HG03280 (cell line): ENCODE data around the gene SLC9A7.
A peak's percentile ranks its signal among the peaks of the same experiment; 100 is the strongest.

Experiments used
- ATAC-seq: cut with Tn5 transposase; IDR thresholded peaks from one replicate; pipeline ENCODE4 v1.9.1; 2021; ENCODE audit warnings: mild to moderate bottlenecking, moderate library complexity; ENCODE audit not compliant: unreplicated experiment

SLC9A7 gene

DNA sequence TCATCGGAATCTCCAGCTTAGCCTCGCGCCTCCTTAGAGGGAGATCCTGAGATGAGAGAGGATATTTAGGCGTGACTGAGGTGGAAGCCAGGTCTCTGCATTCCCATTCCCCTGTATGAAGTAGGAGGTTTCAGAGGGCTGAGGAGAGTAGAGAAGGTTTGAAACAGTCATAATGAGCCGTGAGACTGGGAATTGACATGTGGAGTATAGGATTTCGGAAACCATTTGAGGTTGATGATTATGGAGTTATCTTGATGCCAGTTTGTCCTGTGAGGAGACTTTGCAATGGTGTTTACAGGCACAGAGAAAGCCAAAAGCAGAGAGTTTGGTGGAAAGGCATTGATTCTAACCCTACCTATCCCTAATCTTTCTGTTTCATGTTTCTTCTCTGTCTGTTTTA, 183.3 kb downstream of the SLC9A7 start:
- no peak for ATAC-seq

- no peak for ATAC-seq
Measured at GRCh38 chrX:46574774-46575381, 184.0 kb downstream of the SLC9A7 start.

DNA sequence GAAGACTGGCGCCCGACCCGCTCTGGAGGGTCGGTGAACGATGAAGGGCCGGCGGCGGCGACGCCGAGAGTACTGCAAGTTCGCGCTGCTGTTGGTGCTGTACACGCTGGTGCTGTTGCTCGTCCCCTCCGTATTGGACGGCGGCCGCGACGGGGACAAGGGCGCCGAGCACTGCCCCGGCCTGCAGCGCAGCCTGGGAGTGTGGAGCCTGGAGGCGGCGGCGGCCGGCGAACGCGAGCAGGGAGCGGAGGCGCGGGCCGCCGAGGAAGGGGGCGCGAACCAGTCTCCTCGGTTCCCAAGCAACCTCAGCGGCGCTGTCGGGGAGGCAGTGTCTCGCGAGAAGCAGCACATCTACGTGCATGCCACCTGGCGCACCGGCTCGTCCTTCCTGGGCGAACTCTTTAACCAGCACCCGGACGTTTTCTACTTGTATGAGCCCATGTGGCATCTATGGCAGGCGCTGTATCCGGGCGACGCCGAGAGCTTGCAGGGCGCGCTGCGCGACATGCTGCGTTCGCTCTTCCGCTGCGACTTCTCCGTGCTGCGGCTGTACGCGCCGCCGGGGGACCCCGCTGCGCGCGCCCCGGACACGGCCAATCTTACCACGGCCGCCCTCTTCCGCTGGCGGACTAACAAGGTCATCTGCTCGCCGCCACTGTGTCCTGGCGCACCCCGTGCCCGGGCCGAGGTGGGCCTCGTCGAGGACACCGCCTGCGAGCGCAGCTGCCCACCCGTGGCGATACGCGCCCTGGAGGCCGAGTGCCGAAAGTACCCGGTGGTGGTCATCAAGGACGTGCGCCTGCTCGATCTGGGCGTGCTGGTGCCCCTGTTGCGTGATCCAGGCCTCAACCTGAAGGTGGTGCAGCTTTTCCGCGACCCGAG, 184.8 kb downstream of the SLC9A7 start:
- peak; percentile 34 for ATAC-seq

GRCh38 chrX:46573331-46573891, 185.5 kb downstream of the SLC9A7 start, which contains the start of gene CHST7:
Gene CHST7, plus strand, starts transcription at chrX:46573765. Its CDS starts 167 bp downstream, at chrX:46573932.
- ATAC-seq: peak; percentile 45

- ATAC-seq: peak; percentile 35
Measured at GRCh38 chrX:46572340-46572936, 186.5 kb downstream of the SLC9A7 start.

DNA sequence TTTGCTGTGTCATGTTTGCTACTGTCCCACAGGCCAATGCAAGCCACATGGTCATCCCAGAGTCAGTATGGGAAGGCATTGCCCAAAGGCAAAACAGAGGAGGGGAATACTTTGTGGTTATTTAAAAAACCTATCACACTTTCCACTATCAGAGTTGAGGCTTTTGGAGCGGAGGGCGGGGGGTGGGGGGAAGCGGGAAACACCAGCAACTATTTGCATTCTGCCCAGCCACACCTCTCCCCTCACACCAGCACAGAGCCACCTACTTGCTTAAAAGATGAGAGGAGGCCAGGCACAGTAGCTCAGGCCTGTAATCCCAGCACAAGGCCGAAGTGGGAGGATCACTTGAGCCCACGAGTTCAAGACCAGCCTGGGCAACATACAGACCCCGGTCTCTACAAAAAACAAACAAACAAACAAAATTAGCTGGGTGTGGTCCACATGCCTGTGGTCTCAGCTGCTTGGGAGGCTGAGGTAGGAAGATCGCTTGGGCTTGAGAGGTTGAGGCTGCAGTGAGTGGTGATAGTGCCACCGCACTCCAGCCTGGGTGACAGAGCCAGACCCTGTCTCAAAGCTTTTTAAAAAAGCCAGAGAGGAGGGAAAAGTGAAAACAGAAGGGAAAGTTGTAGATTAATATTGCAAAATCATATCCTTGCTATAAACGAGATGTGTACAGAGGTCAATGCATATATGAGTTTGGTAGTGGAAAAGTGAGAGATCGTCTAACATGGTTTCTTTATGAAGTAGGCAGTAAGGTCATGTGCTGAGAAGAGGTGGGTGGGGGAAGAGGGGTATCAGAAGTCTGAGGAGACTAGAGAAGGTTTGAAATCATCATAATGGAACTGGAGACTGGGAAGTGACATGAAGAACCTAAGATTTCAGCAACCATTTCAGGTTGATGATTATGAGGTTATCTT, 187.2 kb downstream of the SLC9A7 start:
- ATAC-seq: no peak

- no peak for ATAC-seq
Measured at GRCh38 chrX:46569621-46570020, 189.3 kb downstream of the SLC9A7 start.

- no peak for ATAC-seq
Measured at GRCh38 chrX:46567388-46567787, 191.5 kb downstream of the SLC9A7 start.

- ATAC-seq: peak; percentile 96
Measured at GRCh38 chrX:46561824-46562657, 196.9 kb downstream of the SLC9A7 start.

GRCh38 chrX:46559062-46559461, 199.9 kb downstream of the SLC9A7 start:
- no peak for ATAC-seq

- no peak for ATAC-seq
Measured at GRCh38 chrX:46554942-46555341, 204.0 kb downstream of the SLC9A7 start.

DNA sequence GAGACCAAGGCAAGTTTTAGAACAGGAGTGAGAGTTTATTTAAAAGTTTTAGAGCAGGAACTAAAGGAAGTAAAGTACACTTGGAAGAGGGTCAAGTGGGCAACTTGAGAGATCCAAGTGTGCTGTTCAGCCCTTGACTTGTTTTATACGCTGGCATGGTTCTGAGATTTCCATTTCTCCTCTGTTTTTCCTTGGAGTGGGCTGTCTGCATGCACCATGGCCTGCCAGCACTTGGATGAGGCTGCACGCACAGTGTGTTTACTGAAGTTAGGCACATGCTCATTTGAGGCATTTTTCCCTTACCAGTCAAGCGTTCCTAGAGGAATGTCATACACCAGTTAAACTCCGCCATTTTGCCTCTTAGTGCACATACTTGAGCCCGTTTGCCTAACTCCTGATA, 205.0 kb downstream of the SLC9A7 start:
- no peak for ATAC-seq

DNA sequence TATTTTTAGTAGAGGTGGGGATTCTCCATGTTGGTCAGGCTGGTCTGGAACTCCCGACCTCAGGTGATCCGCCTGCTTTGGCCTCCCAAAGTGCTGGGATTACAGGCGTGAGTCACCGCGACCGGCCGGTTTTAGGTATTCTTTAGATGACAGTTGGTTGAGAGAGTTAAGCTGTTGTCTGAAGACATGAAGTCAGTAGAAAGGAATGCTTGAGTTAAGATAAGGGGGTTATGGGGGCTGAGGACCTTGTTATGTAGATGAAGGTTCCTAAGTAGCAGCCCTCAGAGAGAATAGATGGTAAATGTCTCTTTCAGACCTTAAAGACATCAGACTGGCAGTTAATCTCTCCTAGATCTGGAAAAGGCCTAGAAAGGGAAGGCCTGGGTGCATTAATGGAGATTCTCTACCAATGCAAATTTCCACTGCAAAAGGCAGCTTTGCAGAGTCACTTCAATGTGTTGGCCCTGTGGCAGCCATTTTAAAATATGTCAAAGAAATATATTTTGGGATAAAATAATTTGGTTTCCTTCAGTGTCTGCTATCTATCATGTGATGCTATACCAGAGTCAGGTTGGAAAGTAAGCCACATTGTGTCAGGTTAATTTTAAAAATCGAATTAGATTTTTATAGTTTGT, 207.3 kb downstream of the SLC9A7 start:
- ATAC-seq: no peak

DNA sequence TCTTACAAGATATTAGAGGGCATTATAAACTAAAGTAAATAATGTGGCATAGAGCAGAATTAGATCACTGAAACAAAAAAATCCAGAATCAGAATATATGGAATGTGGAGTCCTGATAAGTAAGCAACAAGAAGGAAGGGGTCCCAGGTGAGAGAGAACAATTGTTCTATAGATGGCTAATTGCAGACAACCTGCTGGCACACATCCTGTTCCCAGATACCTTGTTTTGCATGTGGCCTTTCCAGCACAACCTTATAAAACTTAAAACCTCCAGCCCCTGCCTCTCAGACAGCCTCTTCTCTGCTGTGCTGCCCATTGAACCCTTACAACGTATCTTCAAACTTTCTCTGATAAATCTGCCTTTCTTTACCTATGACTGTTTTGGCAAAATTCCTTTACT, 209.0 kb downstream of the SLC9A7 start:
- no peak for ATAC-seq
